ENCODE measurements around the gene HNRNPD.

- TF ChIP-seq CTCF (IDR thresholded peaks at IDR 0.05) (no peak), POLR2AphosphoS5 (IDR thresholded peaks at IDR 0.05) (no peak), POLR2A (IDR thresholded peaks at IDR 0.05) (no peak)
These were observed 14.6 kb upstream of the HNRNPD start for GRCh38 chr4:82388405-82388804.
